Gastroesophageal sphincter (tissue), 2 donors: ENCODE measurements around the gene TMOD3.

Source experiments
- POLR2A ChIP-seq, 2 donors: fragments of 450-650 bp; IDR thresholded peaks; one replicate each; pipeline ENCODE4 v1.6.1; 2017; ENCODE audit warnings: antibody characterized with exemption in 2 of 2, mild to moderate bottlenecking in 2 of 2, moderate library complexity in 1 of 2
- POLR2AphosphoS5 ChIP-seq: sonication (generic); formaldehyde crosslinking; IDR thresholded peaks from one replicate; pipeline ENCODE4 v1.6.1; 2017; ENCODE audit warnings: antibody characterized with exemption

GRCh38 chr15:51825698-51826097 is 3.8 kb upstream of the TMOD3 start:
- TF ChIP-seq POLR2A (IDR thresholded peaks at IDR 0.05) (no peak), POLR2AphosphoS5 (no peak)
